A673 (cell line): ENCODE results near the gene RGS3. TPM values are rescaled to one million over a fixed set of nuclear protein-coding genes. Genes with fewer than 3 reads are reported as not detected.

Experiments
- BruUV-seq: library from RNA; stranded (reverse); fragments of 400-500 nt; replicated peaks from 2 replicates; lab custom pipeline; 2021; lab: Mats Ljungman, UMichigan
- CTCF ChIA-PET: fragments of 300-600 bp; sonication (Branson Sonifier 250); formaldehyde crosslinking; loops from one replicate; lab custom pipeline; 2022; ENCODE audit warnings: antibody characterized with exemption; lab: Charles Lee
- POLR2A ChIA-PET: fragments of 300-600 bp; sonication (Branson Sonifier 250); formaldehyde crosslinking; loops from one replicate; lab custom pipeline; 2022; ENCODE audit warnings: antibody characterized with exemption; ENCODE audit not compliant: low non-redundant PET; lab: Charles Lee
- DNase-seq: peaks from one replicate; pipeline ENCODE4 v3.0.0-alpha.2; 2015; ENCODE audit warnings: low spot score
- H3K27ac ChIP-seq: fragments of 200-600 bp; sonication (generic); 2 replicates; pipeline ENCODE4 v1.5.1; 2016; ENCODE audit warnings: mixed run types, low read depth, mild to moderate bottlenecking, mixed read lengths, antibody characterized with exemption, low read length; ENCODE audit not compliant: poor library complexity, severe bottlenecking
- H3K27me3 ChIP-seq: fragments of 200-600 bp; sonication (generic); replicated peaks from 2 replicates; pipeline ENCODE4 v1.6.1; 2017; ENCODE audit warnings: mixed run types, low read depth, mild to moderate bottlenecking, mixed read lengths, antibody characterized with exemption, low read length; ENCODE audit not compliant: insufficient read depth, poor library complexity
- H3K36me3 ChIP-seq: fragments of 200-600 bp; sonication (generic); 2 replicates; pipeline ENCODE4 v1.6.1; 2016; ENCODE audit warnings: mixed run types, mild to moderate bottlenecking, mixed read lengths, antibody characterized with exemption, low read length; ENCODE audit not compliant: insufficient read depth, poor library complexity, severe bottlenecking
- H3K4me1 ChIP-seq: fragments of 200-600 bp; sonication (generic); 2 replicates; pipeline ENCODE4 v1.6.1; 2017; ENCODE audit warnings: mixed run types, mild to moderate bottlenecking, mixed read lengths, antibody characterized with exemption, low read length; ENCODE audit not compliant: insufficient read depth, poor library complexity, severe bottlenecking
- H3K4me3 ChIP-seq: fragments of 200-600 bp; sonication (generic); 2 replicates; pipeline ENCODE4 v1.5.1; 2016; ENCODE audit warnings: low read depth, mixed run types, mild to moderate bottlenecking, mixed read lengths, low read length; ENCODE audit not compliant: poor library complexity, severe bottlenecking
- H3K9me3 ChIP-seq: fragments of 200-600 bp; sonication (generic); 2 replicates; pipeline ENCODE4 v1.6.1; 2016; ENCODE audit warnings: mixed run types, low read depth, mild to moderate bottlenecking, mixed read lengths, antibody characterized with exemption, low read length; ENCODE audit not compliant: poor library complexity, severe bottlenecking
- EZH2 ChIP-seq: fragments of 200-600 bp; sonication (generic); IDR thresholded peaks from 2 replicates; pipeline ENCODE4 v1.6.1; 2017; ENCODE audit warnings: borderline replicate concordance, low read depth, mild to moderate bottlenecking, mixed read lengths, antibody characterized with exemption, low read length; ENCODE audit not compliant: poor library complexity, severe bottlenecking
- intact Hi-C: fragments of 100-400 bp; cut with micrococcal nuclease; formaldehyde crosslinking; loops from one replicate; pipeline ENCODE4 v1.10.0; 2022; ENCODE audit not compliant: unreplicated experiment
- total RNA-seq: library from RNA; stranded (reverse); gene quantifications from 2 replicates; pipeline ENCODE4 v1.2.3, GENCODE V29; 2021
- TF ChIP-seq, protein P1 (sequence below): fragments of 300-800, 200-600 bp; sonication (generic); conservative IDR thresholded peaks from 2 replicates; pipeline ENCODE4 v1.5.1; 2017; ENCODE audit warnings: low read depth, mild to moderate bottlenecking, antibody characterized with exemption, low read length, moderate library complexity, mixed read lengths

Gene RGS3
- total RNA-seq, 1 experiment from 2014 or later = 19.2 TPM

DNA sequence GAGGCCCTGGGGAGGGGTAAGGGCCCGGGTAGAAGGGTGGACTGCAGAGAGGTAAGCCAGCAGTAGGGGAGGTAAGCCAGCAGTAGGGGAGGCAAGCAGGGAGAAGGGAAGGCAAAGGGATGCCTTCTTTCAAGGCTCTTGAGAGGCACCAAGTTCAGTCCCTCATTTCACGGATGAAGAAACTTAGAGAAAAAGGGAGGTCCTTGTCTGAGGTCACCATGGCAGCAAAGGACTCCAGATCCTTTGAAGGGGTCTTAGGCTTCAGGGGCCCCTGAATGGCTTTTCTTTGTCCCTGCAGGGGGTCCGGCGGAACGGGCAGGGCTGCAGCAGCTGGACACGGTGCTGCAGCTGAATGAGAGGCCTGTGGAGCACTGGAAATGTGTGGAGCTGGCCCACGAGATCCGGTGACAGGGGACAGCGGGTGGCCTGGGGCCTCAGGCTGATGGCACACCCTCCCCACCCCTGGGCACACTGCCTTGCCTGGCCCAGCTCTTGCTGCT lies 42.6 kb downstream of the RGS3 start:
- no TSS peak for BruUV-seq
- Histone ChIP-seq H3K4me3 (no peak overlapping the region), H3K9me3 (no peaks in the 10 kb centered on the region), H3K27ac (no peak overlapping the region), H3K4me1 (no peaks in the 10 kb centered on the region), H3K27me3 (no peaks in the 10 kb centered on the region), H3K36me3 (no peaks in the 10 kb centered on the region)
- ChIA-PET POLR2A (no interaction called here), CTCF (no interaction called here)
- intact Hi-C loops = no loop called here
- DNase-seq = no peak
- TF ChIP-seq, protein P1, sequence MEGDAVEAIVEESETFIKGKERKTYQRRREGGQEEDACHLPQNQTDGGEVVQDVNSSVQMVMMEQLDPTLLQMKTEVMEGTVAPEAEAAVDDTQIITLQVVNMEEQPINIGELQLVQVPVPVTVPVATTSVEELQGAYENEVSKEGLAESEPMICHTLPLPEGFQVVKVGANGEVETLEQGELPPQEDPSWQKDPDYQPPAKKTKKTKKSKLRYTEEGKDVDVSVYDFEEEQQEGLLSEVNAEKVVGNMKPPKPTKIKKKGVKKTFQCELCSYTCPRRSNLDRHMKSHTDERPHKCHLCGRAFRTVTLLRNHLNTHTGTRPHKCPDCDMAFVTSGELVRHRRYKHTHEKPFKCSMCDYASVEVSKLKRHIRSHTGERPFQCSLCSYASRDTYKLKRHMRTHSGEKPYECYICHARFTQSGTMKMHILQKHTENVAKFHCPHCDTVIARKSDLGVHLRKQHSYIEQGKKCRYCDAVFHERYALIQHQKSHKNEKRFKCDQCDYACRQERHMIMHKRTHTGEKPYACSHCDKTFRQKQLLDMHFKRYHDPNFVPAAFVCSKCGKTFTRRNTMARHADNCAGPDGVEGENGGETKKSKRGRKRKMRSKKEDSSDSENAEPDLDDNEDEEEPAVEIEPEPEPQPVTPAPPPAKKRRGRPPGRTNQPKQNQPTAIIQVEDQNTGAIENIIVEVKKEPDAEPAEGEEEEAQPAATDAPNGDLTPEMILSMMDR = no peak
- TF ChIP-seq EZH2 = no peak

DNA sequence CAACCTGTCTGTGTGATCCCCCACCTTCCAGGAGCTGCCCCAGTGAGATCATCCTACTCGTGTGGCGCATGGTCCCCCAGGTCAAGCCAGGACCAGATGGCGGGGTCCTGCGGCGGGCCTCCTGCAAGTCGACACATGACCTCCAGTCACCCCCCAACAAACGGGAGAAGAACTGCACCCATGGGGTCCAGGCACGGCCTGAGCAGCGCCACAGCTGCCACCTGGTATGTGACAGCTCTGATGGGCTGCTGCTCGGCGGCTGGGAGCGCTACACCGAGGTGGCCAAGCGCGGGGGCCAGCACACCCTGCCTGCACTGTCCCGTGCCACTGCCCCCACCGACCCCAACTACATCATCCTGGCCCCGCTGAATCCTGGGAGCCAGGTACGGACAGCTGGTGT lies 43.7 kb downstream of the RGS3 start:
- no peak for TF ChIP-seq EZH2
- TF ChIP-seq, protein P1 = no peak
- DNase-seq = no peak
- BruUV-seq = no TSS peak
- ChIA-PET CTCF (no interaction called here), POLR2A (no interaction called here)
- Histone ChIP-seq H3K9me3 (no peaks in the 10 kb centered on the region), H3K4me3 (no peak overlapping the region), H3K27me3 (no peaks in the 10 kb centered on the region), H3K36me3 (no peaks in the 10 kb centered on the region), H3K4me1 (no peaks in the 10 kb centered on the region), H3K27ac (no peak overlapping the region)
- intact Hi-C loops = no loop called here

- Histone ChIP-seq H3K9me3 (no peaks in the 10 kb centered on the region), H3K4me3 (no peak overlapping the region), H3K27ac (no peak overlapping the region), H3K36me3 (no peaks in the 10 kb centered on the region), H3K4me1 (no peaks in the 10 kb centered on the region), H3K27me3 (no peaks in the 10 kb centered on the region)
- ChIA-PET POLR2A (no interaction called here), CTCF (no interaction called here)
- intact Hi-C loops = no loop called here
- TF ChIP-seq, protein P1 = peak; percentile 57
- no peak for TF ChIP-seq EZH2
- BruUV-seq = no TSS peak
- DNase-seq = peak; percentile 29
Measured at GRCh38 chr9:113508111-113508749, 44.7 kb downstream of the RGS3 start.
